ENCODE measurements around the gene MYO1D.
A peak's percentile ranks its signal among the peaks of the same experiment; 100 is the strongest.

The MYO1D gene

DNA sequence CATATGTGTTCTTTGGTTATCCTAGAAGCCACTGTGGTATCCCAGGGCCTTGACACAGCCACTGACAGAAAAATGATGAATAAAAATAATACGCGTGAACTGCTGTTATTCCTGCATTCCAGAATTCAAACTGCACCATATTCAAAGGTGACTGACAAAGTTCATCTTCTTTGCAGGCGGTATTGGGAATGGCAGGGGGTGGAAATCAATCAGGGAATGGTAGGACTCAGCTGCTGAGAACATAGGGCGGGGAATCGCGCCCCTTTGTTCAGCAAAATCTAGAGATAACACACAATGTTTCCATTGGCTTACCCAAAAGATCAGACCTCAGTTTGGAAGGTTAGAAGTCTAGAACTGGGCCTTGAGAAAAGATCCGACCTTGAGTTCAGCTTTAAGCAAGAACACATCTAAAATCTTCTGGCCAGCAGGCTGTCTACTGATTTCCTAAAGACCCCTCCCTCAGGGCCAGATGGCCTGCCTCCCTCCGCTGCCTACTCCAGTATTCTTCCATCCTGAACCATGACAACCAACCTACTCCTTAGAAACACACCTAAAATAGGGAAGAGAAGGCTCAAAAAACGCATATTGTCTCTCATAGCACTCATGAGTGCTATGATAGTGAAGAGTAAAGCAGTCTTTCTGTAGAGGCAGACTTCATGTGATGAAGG, 356.1 kb downstream of the MYO1D start:
- no peak for TF ChIP-seq RARB (CRISPR knock-in tag; IDR thresholded peaks at IDR 0.05)
- no peak for TF ChIP-seq ZNF70 (CRISPR knock-in tag; IDR thresholded peaks at IDR 0.05)
- ATAC-seq = no peak

DNA sequence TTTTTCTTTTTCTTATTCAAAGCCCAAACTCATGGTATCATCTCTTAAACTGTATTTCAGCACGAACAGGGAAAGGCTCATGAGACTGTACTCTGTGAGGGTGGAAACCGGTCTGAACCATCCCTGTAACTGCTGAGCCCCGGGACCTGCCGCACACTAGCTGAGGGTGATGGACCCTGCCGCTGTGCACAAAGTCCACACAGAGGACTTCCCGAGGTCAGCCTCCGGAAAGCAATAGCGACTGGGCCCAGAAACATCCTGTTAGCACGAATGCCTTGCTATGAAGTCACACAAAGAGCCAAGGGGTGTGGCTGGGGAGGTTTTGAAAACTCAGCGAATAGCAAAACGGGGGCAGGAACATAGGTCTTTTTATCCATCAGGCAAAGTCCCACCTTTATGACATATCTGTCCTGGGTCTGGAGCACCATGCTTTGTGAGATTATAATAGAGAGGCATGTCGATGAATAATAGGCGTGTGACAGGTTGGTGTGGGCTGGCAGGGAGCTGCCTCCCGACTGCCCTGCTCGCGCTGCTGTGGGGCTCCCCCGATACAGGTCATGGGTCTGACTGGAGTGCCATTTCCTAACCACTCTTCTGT, 356.7 kb downstream of the MYO1D start:
- peak; percentile 40 for ATAC-seq
- TF ChIP-seq ESRRG (CRISPR knock-in tag; IDR thresholded peaks at IDR 0.05) (no peak), TSHZ2 (CRISPR knock-in tag; IDR thresholded peaks at IDR 0.05) (no peak), BACH2 (CRISPR knock-in tag; IDR thresholded peaks at IDR 0.05; ENCODE audit: borderline replicate concordance) (no peak), TCF4 (CRISPR knock-in tag; IDR thresholded peaks at IDR 0.05; ENCODE audit: borderline replicate concordance) (no peak)

GRCh38 chr17:32519228-32520103, 357.5 kb downstream of the MYO1D start:
- peak; percentile 88 for ATAC-seq
- TF ChIP-seq RARB (CRISPR knock-in tag; IDR thresholded peaks at IDR 0.05) = no peak

DNA sequence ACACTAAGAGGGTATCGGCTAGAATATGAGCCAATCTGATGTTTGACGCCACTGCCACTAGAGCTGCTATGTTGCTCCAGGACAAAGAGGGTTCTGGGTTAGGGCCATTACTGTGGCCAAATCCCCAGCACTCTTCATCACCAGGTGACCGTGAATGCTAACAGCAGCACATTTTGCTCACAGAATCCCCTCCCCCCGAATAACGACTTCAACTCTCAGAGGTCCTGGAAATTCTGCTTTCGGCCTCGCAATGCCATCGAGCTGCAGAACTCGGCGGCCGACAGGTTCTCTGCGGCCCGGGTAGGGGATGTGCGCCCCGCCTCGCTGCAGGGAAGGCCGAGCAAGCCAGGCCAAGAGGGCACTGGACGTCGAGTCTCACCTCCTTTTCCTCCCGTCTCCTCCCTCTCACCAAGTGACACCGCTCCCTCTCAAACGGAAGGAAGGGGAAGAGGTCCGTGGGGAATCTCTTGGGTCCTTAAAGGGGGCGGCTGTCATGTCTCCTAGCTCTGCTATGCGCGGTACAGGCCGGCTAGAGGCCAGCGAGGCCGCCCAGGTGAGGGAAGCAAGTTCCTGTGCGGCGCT, 358.2 kb downstream of the MYO1D start:
- no peak; the same call in 2 of the 3 replicates for ATAC-seq
- TF ChIP-seq ZFP30 (CRISPR knock-in tag; IDR thresholded peaks at IDR 0.05) (no peak), RARB (CRISPR knock-in tag; IDR thresholded peaks at IDR 0.05) (no peak), ZFP3 (CRISPR knock-in tag; IDR thresholded peaks at IDR 0.05) (no peak), ZC3H10 (CRISPR knock-in tag; IDR thresholded peaks at IDR 0.05) (no peak), ISL1 (CRISPR knock-in tag; IDR thresholded peaks at IDR 0.05) (no peak), TCF4 (CRISPR knock-in tag; IDR thresholded peaks at IDR 0.05; ENCODE audit: borderline replicate concordance) (no peak), GLIS3 (CRISPR knock-in tag; IDR thresholded peaks at IDR 0.05) (no peak), CSDC2 (CRISPR knock-in tag; IDR thresholded peaks at IDR 0.05) (no peak), ZNF565 (CRISPR knock-in tag; conservative IDR thresholded peaks at IDR 0.05; ENCODE audit: low read depth) (no peak), PPARA (CRISPR knock-in tag; IDR thresholded peaks at IDR 0.05; ENCODE audit: borderline replicate concordance) (no peak), ZNF70 (CRISPR knock-in tag; IDR thresholded peaks at IDR 0.05) (no peak), OSR1 (CRISPR knock-in tag; IDR thresholded peaks at IDR 0.05) (no peak), BACH2 (CRISPR knock-in tag; IDR thresholded peaks at IDR 0.05; ENCODE audit: borderline replicate concordance) (no peak), TOX (CRISPR knock-in tag; IDR thresholded peaks at IDR 0.05; ENCODE audit: borderline replicate concordance) (no peak), SNAI2 (CRISPR knock-in tag; IDR thresholded peaks at IDR 0.05) (no peak)
- TF ChIP-seq, protein P1, sequence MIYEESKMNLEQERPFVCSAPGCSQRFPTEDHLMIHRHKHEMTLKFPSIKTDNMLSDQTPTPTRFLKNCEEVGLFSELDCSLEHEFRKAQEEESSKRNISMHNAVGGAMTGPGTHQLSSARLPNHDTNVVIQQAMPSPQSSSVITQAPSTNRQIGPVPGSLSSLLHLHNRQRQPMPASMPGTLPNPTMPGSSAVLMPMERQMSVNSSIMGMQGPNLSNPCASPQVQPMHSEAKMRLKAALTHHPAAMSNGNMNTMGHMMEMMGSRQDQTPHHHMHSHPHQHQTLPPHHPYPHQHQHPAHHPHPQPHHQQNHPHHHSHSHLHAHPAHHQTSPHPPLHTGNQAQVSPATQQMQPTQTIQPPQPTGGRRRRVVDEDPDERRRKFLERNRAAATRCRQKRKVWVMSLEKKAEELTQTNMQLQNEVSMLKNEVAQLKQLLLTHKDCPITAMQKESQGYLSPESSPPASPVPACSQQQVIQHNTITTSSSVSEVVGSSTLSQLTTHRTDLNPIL (CRISPR knock-in tag; IDR thresholded peaks at IDR 0.05; ENCODE audit: low read depth) = no peak
- TF ChIP-seq, protein P2, sequence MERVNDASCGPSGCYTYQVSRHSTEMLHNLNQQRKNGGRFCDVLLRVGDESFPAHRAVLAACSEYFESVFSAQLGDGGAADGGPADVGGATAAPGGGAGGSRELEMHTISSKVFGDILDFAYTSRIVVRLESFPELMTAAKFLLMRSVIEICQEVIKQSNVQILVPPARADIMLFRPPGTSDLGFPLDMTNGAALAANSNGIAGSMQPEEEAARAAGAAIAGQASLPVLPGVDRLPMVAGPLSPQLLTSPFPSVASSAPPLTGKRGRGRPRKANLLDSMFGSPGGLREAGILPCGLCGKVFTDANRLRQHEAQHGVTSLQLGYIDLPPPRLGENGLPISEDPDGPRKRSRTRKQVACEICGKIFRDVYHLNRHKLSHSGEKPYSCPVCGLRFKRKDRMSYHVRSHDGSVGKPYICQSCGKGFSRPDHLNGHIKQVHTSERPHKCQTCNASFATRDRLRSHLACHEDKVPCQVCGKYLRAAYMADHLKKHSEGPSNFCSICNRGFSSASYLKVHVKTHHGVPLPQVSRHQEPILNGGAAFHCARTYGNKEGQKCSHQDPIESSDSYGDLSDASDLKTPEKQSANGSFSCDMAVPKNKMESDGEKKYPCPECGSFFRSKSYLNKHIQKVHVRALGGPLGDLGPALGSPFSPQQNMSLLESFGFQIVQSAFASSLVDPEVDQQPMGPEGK (CRISPR knock-in tag; IDR thresholded peaks at IDR 0.05; ENCODE audit: borderline replicate concordance) = no peak
- TF ChIP-seq, protein P3, sequence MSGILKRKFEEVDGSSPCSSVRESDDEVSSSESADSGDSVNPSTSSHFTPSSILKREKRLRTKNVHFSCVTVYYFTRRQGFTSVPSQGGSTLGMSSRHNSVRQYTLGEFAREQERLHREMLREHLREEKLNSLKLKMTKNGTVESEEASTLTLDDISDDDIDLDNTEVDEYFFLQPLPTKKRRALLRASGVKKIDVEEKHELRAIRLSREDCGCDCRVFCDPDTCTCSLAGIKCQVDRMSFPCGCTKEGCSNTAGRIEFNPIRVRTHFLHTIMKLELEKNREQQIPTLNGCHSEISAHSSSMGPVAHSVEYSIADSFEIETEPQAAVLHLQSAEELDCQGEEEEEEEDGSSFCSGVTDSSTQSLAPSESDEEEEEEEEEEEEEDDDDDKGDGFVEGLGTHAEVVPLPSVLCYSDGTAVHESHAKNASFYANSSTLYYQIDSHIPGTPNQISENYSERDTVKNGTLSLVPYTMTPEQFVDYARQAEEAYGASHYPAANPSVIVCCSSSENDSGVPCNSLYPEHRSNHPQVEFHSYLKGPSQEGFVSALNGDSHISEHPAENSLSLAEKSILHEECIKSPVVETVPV (CRISPR knock-in tag; IDR thresholded peaks at IDR 0.05) = no peak
- TF ChIP-seq, protein P4, sequence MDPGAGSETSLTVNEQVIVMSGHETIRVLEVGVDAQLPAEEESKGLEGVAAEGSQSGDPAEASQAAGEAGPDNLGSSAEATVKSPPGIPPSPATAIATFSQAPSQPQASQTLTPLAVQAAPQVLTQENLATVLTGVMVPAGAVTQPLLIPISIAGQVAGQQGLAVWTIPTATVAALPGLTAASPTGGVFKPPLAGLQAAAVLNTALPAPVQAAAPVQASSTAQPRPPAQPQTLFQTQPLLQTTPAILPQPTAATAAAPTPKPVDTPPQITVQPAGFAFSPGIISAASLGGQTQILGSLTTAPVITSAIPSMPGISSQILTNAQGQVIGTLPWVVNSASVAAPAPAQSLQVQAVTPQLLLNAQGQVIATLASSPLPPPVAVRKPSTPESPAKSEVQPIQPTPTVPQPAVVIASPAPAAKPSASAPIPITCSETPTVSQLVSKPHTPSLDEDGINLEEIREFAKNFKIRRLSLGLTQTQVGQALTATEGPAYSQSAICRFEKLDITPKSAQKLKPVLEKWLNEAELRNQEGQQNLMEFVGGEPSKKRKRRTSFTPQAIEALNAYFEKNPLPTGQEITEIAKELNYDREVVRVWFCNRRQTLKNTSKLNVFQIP (CRISPR knock-in tag; IDR thresholded peaks at IDR 0.05; ENCODE audit: borderline replicate concordance, low read depth) = no peak
